ENCODE results near the gene HDGFL1. TPM values are rescaled to one million over a fixed set of nuclear protein-coding genes. Genes with fewer than 3 reads are reported as not detected.

The HDGFL1 gene
- polyA plus RNA-seq (2012; ENCODE audit: insufficient read length, low read depth): not detected

DNA sequence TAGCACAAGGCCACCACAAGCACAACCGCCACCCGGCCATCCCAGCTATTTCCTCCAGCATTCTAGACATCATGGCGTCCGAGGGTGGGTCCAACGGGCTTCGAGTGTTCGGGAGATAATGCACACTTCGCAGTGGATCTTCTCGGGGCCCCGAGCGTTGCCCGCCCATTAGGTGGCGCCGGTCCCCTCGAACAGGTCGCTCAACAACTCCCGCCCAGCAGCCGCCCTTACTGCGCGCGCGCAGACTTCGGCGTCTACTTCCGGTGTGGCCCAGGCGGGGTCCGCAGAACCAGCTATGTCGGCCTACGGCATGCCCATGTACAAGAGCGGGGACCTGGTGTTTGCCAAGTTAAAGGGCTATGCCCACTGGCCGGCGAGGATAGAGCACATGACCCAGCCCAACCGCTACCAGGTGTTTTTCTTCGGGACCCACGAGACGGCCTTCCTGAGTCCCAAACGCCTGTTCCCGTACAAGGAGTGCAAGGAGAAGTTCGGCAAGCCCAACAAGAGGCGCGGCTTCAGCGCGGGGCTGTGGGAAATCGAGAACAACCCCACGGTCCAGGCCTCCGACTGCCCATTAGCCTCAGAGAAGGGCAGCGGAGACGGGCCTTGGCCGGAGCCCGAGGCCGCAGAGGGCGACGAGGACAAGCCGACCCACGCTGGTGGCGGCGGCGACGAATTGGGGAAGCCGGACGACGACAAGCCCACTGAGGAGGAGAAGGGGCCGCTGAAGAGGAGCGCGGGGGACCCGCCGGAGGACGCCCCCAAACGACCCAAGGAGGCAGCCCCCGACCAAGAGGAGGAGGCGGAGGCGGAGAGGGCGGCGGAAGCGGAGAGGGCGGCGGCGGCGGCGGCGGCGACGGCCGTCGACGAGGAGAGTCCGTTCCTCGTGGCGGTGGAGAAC is at the start of gene HDGFL1:
HDGFL1 (plus strand) TSS at position 286 of the 904 bp plus-strand sequence; CDS start at position 296, 10 bp downstream.
- TF ChIP-seq TAF1 (IDR thresholded peaks at IDR 0.05; ENCODE audit: borderline replicate concordance, insufficient read depth, low read length) (no peak), POLR2AphosphoS5 (IDR thresholded peaks at IDR 0.05; ENCODE audit: low read depth, low read length) (no peak), SIN3A (IDR thresholded peaks at IDR 0.05; ENCODE audit: borderline replicate concordance, insufficient read depth, low read length) (no peak), FOXP2 (optimal IDR thresholded peaks at IDR 0.05; ENCODE audit: borderline replicate concordance, extremely low read depth, extremely low read length, insufficient read depth) (no peak)
- TF ChIP-seq, protein P1, sequence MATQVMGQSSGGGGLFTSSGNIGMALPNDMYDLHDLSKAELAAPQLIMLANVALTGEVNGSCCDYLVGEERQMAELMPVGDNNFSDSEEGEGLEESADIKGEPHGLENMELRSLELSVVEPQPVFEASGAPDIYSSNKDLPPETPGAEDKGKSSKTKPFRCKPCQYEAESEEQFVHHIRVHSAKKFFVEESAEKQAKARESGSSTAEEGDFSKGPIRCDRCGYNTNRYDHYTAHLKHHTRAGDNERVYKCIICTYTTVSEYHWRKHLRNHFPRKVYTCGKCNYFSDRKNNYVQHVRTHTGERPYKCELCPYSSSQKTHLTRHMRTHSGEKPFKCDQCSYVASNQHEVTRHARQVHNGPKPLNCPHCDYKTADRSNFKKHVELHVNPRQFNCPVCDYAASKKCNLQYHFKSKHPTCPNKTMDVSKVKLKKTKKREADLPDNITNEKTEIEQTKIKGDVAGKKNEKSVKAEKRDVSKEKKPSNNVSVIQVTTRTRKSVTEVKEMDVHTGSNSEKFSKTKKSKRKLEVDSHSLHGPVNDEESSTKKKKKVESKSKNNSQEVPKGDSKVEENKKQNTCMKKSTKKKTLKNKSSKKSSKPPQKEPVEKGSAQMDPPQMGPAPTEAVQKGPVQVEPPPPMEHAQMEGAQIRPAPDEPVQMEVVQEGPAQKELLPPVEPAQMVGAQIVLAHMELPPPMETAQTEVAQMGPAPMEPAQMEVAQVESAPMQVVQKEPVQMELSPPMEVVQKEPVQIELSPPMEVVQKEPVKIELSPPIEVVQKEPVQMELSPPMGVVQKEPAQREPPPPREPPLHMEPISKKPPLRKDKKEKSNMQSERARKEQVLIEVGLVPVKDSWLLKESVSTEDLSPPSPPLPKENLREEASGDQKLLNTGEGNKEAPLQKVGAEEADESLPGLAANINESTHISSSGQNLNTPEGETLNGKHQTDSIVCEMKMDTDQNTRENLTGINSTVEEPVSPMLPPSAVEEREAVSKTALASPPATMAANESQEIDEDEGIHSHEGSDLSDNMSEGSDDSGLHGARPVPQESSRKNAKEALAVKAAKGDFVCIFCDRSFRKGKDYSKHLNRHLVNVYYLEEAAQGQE (IDR thresholded peaks at IDR 0.05; ENCODE audit: insufficient read depth in 1 of 2, low read depth in 2 of 2, low read length in 2 of 2): no peak

DNA sequence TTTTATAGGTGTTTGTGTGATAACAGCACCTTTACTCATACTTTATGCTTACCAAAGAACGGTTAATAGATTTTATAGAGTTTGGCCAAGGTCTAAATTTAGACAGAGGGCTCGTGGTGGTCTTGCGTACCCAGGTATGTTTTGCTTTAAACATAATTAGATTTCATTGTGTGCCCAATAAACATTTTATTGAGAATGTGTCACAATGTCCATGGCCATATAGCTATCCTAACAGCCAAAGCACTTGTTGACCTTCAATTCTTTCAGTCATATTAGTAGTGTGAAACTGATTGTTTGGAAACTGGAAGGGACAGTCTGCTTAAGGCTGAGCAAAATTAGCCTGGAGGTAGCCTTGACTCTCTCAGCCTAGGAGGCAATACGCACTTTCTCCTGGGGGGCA is 48.3 kb upstream of the HDGFL1 start:
- TF ChIP-seq TAF1 (IDR thresholded peaks at IDR 0.05; ENCODE audit: borderline replicate concordance, insufficient read depth, low read length) (no peak), SIN3A (IDR thresholded peaks at IDR 0.05; ENCODE audit: borderline replicate concordance, insufficient read depth, low read length) (no peak), POLR2AphosphoS5 (IDR thresholded peaks at IDR 0.05; ENCODE audit: low read depth, low read length) (no peak), FOXP2 (optimal IDR thresholded peaks at IDR 0.05; ENCODE audit: borderline replicate concordance, extremely low read depth, extremely low read length, insufficient read depth) (no peak)
- TF ChIP-seq, protein P1 (IDR thresholded peaks at IDR 0.05; ENCODE audit: insufficient read depth in 1 of 2, low read depth in 2 of 2, low read length in 2 of 2): no peak

DNA sequence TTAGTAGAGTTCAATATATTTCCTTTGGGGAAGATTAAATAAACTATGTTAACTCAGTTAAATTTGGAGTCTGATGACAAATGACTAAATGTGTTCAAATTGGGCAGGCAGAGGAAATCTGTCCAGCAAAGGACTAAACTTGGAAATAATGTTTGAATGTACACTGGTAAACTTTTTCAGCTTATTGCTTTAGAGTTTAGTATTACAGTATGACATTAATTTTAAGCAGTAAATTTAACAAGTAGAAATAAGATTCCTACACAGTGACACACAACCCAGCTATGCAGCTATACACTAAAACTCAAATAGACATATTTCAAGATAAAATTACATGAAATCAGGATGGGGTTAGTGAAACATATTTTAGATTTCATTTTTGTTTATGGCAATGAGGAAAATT is 42.6 kb upstream of the HDGFL1 start:
- no peak for TF ChIP-seq FOXP2 (optimal IDR thresholded peaks at IDR 0.05; ENCODE audit: borderline replicate concordance, extremely low read depth, extremely low read length, insufficient read depth)
- TF ChIP-seq TAF1 (IDR thresholded peaks at IDR 0.05; ENCODE audit: borderline replicate concordance, insufficient read depth, low read length): no peak
- TF ChIP-seq, protein P1 (IDR thresholded peaks at IDR 0.05; ENCODE audit: insufficient read depth in 1 of 2, low read depth in 2 of 2, low read length in 2 of 2): no peak
- TF ChIP-seq SIN3A (IDR thresholded peaks at IDR 0.05; ENCODE audit: borderline replicate concordance, insufficient read depth, low read length): no peak
- no peak for TF ChIP-seq POLR2AphosphoS5 (IDR thresholded peaks at IDR 0.05; ENCODE audit: low read depth, low read length)

DNA sequence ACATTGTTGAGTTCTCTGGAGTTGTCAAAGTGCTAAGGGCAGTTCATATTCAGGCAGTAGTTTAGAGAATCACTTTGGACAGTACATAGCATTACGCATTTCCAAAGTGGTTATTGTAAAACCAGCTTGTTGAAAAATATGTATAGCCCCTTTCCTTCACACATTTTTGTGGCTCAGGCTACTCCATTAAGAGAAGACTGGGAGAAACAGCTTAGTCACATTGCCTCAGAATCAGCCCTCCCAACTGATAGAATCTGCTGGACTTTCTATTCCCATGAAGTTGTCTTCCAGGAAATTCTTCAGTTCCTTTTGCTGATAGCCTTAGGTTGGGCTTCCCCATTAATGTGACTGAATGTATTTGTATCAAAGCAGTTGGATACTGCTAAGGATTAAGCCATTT is 39.5 kb upstream of the HDGFL1 start:
- no peak for TF ChIP-seq FOXP2 (optimal IDR thresholded peaks at IDR 0.05; ENCODE audit: borderline replicate concordance, extremely low read depth, extremely low read length, insufficient read depth)
- no peak for TF ChIP-seq TAF1 (IDR thresholded peaks at IDR 0.05; ENCODE audit: borderline replicate concordance, insufficient read depth, low read length)
- TF ChIP-seq, protein P1 (IDR thresholded peaks at IDR 0.05; ENCODE audit: insufficient read depth in 1 of 2, low read depth in 2 of 2, low read length in 2 of 2): no peak
- TF ChIP-seq POLR2AphosphoS5 (IDR thresholded peaks at IDR 0.05; ENCODE audit: low read depth, low read length): no peak

Data from PFSK-1 (cell line).